ENCODE data around the gene DNAJC11.
"Not testable (repeated sequence)": the region's sequence is repeated elsewhere in the genome, so short reads cannot be mapped to it uniquely, and the experiment has no call there.

Gene DNAJC11

GRCh38 chr1:6638226-6638625 is 63.4 kb downstream of the DNAJC11 start:
- no peak overlapping the region for H4K91ac ChIP-seq (ENCODE audit: low read depth, low read length, poor library complexity)
- H3K14ac ChIP-seq (ENCODE audit: low read length) = no peak overlapping the region
- no CpG with 5 or more reads among the region's 18 CpGs for WGBS, 2 donors (ENCODE audit: extremely low coverage in 2 of 2, insufficient read length in 2 of 2, insufficient replicate concordance in 1 of 2)
- H4K8ac ChIP-seq (ENCODE audit: low read depth, low read length) = no peak overlapping the region
- H3K18ac ChIP-seq (ENCODE audit: low read length) = no peak overlapping the region
- H2AK5ac ChIP-seq (ENCODE audit: low read depth, low read length) = no peak overlapping the region
- H3K27ac ChIP-seq (replicated peaks; ENCODE audit: low read length) = no peak overlapping the region
- H3K4ac ChIP-seq (ENCODE audit: low read length) = no peak overlapping the region
- peaks cover 0 to 2% of the 10 kb centered on the region in 2 donors for H3K9me3 ChIP-seq (replicated peaks in 1 of 2; ENCODE audit: control insufficient read depth in 2 of 2, insufficient read depth in 1 of 2, low read depth in 1 of 2, low read length in 2 of 2)
- H2BK15ac ChIP-seq (ENCODE audit: low read length) = no peak overlapping the region
- no peak overlapping the region for H2BK5ac ChIP-seq (ENCODE audit: low read length)
- H3K9ac ChIP-seq (ENCODE audit: low read depth, low read length, poor library complexity) = no peak overlapping the region
- H3K4me2 ChIP-seq (ENCODE audit: insufficient read depth, low read length, poor library complexity, severe bottlenecking) = no peak overlapping the region
- H3K23ac ChIP-seq (ENCODE audit: low read depth, low read length, poor library complexity) = no peak overlapping the region
- no peak overlapping the region for H2BK12ac ChIP-seq (ENCODE audit: low read length)
- peaks cover 55 to 94% of the 10 kb centered on the region in 2 donors for H3K36me3 ChIP-seq (replicated peaks in 1 of 2; ENCODE audit: control insufficient read depth in 2 of 2, insufficient read depth in 2 of 2, low read length in 2 of 2)
- no peak overlapping the region for H2AFZ ChIP-seq (ENCODE audit: low read length)
- no peak for DNase-seq (ENCODE audit: low spot score)
- no peaks in the 10 kb centered on the region for H3K4me1 ChIP-seq (ENCODE audit: control insufficient read depth in 2 of 2, insufficient read depth in 1 of 2, low read depth in 1 of 2, low read length in 2 of 2)
- H3K27me3 ChIP-seq (ENCODE audit: control insufficient read depth in 3 of 3, insufficient read depth in 3 of 3, low read depth in 1 of 3, low read length in 3 of 3) = no peaks in the 10 kb centered on the region
- H3K79me1 ChIP-seq (ENCODE audit: low read depth, low read length) = peaks cover 4% of the 10 kb centered on the region
- H3K4me3 ChIP-seq (ENCODE audit: low read length in 2 of 2) = no peak overlapping the region
- H2BK120ac ChIP-seq (ENCODE audit: low read depth, low read length) = no peak overlapping the region

- DNase-seq (ENCODE audit: low spot score) = no peak
- Histone ChIP-seq H4K8ac (ENCODE audit: low read depth, low read length) (no peak overlapping the region), H2AFZ (ENCODE audit: low read length) (no peak overlapping the region), H3K4me2 (ENCODE audit: insufficient read depth, low read length, poor library complexity, severe bottlenecking) (no peak overlapping the region), H3K27ac (replicated peaks; ENCODE audit: low read length) (no peak overlapping the region), H3K36me3 (replicated peaks in 1 of 2; ENCODE audit: control insufficient read depth in 2 of 2, insufficient read depth in 2 of 2, low read length in 2 of 2) (peaks cover 57 to 95% of the 10 kb centered on the region in 2 donors), H3K4me3 (ENCODE audit: low read length in 2 of 2) (no peak overlapping the region), H2BK12ac (ENCODE audit: low read length) (no peak overlapping the region), H2BK15ac (ENCODE audit: low read length) (no peak overlapping the region), H2BK5ac (ENCODE audit: low read length) (no peak overlapping the region), H3K9ac (ENCODE audit: low read depth, low read length, poor library complexity) (no peak overlapping the region), H3K27me3 (ENCODE audit: control insufficient read depth in 3 of 3, insufficient read depth in 3 of 3, low read depth in 1 of 3, low read length in 3 of 3) (no peaks in the 10 kb centered on the region), H3K9me3 (replicated peaks in 1 of 2; ENCODE audit: control insufficient read depth in 2 of 2, insufficient read depth in 1 of 2, low read depth in 1 of 2, low read length in 2 of 2) (peaks cover 0 to 2% of the 10 kb centered on the region in 2 donors), H3K4ac (ENCODE audit: low read length) (no peak overlapping the region), H3K4me1 (ENCODE audit: control insufficient read depth in 2 of 2, insufficient read depth in 1 of 2, low read depth in 1 of 2, low read length in 2 of 2) (no peaks in the 10 kb centered on the region), H2BK120ac (ENCODE audit: low read depth, low read length) (no peak overlapping the region), H3K79me1 (ENCODE audit: low read depth, low read length) (peaks cover 6% of the 10 kb centered on the region), H3K18ac (ENCODE audit: low read length) (no peak overlapping the region), H3K14ac (ENCODE audit: low read length) (no peak overlapping the region), H4K91ac (ENCODE audit: low read depth, low read length, poor library complexity) (no peak overlapping the region), H2AK5ac (ENCODE audit: low read depth, low read length) (no peak overlapping the region), H3K23ac (ENCODE audit: low read depth, low read length, poor library complexity) (no peak overlapping the region)
- no CpG with 5 or more reads among the region's 9 CpGs for WGBS, 2 donors (ENCODE audit: extremely low coverage in 2 of 2, insufficient read length in 2 of 2, insufficient replicate concordance in 1 of 2)
Measured at GRCh38 chr1:6637770-6638169, 63.8 kb downstream of the DNAJC11 start.

DNA sequence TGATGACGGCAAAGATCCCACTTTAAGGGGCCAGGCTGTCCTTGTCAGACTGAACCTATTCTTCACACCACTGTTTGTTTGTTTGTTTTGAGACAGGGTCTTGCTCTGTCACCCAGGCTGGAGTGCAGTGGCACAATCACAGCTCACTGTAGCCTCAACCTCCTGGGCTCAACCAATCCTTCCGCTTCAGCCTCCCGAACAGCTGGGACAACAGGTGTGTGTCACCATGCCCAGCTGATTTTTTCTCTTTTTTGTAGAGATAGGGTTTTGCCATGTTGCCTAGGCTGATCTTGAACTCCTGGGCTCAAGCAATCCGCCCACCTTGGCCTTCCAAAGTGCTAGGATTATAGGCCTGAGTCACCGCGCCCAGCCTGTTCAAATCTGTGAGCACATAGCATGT is 64.8 kb downstream of the DNAJC11 start:
- H4K8ac ChIP-seq (ENCODE audit: low read depth, low read length); H3K4me3 ChIP-seq (ENCODE audit: low read length in 2 of 2); H3K23ac ChIP-seq (ENCODE audit: low read depth, low read length, poor library complexity); H4K91ac ChIP-seq (ENCODE audit: low read depth, low read length, poor library complexity); H3K4me2 ChIP-seq (ENCODE audit: insufficient read depth, low read length, poor library complexity, severe bottlenecking); H2BK15ac ChIP-seq (ENCODE audit: low read length); H2AFZ ChIP-seq (ENCODE audit: low read length); H2BK120ac ChIP-seq (ENCODE audit: low read depth, low read length); DNase-seq (ENCODE audit: low spot score); H3K9me3 ChIP-seq (replicated peaks in 1 of 2; ENCODE audit: control insufficient read depth in 2 of 2, insufficient read depth in 1 of 2, low read depth in 1 of 2, low read length in 2 of 2); H3K27ac ChIP-seq (replicated peaks; ENCODE audit: low read length); H3K4me1 ChIP-seq (ENCODE audit: control insufficient read depth in 2 of 2, insufficient read depth in 1 of 2, low read depth in 1 of 2, low read length in 2 of 2); H3K9ac ChIP-seq (ENCODE audit: low read depth, low read length, poor library complexity); H3K79me1 ChIP-seq (ENCODE audit: low read depth, low read length); H3K18ac ChIP-seq (ENCODE audit: low read length); H3K14ac ChIP-seq (ENCODE audit: low read length); H3K27me3 ChIP-seq (ENCODE audit: control insufficient read depth in 3 of 3, insufficient read depth in 3 of 3, low read depth in 1 of 3, low read length in 3 of 3); H2AK5ac ChIP-seq (ENCODE audit: low read depth, low read length); H3K4ac ChIP-seq (ENCODE audit: low read length): not testable (repeated sequence)
- WGBS, 2 donors (ENCODE audit: extremely low coverage in 2 of 2, insufficient read length in 2 of 2, insufficient replicate concordance in 1 of 2) = no CpG with 5 or more reads among the region's 6 CpGs
- Histone ChIP-seq H2BK5ac (ENCODE audit: low read length) (peak overlapping the region; percentile 24), H3K36me3 (replicated peaks in 1 of 2; ENCODE audit: control insufficient read depth in 2 of 2, insufficient read depth in 2 of 2, low read length in 2 of 2) (peaks cover 60 to 96% of the 10 kb centered on the region in 2 donors), H2BK12ac (ENCODE audit: low read length) (peak overlapping the region; percentile 73)

- no CpG with 5 or more reads among the region's 16 CpGs for WGBS, 2 donors (ENCODE audit: extremely low coverage in 2 of 2, insufficient read length in 2 of 2, insufficient replicate concordance in 1 of 2)
- Histone ChIP-seq H3K36me3 (replicated peaks in 1 of 2; ENCODE audit: control insufficient read depth in 2 of 2, insufficient read depth in 2 of 2, low read length in 2 of 2) (peaks cover 59 to 94% of the 10 kb centered on the region in 2 donors), H2BK15ac (ENCODE audit: low read length) (no peak overlapping the region), H2BK12ac (ENCODE audit: low read length) (no peak overlapping the region), H3K14ac (ENCODE audit: low read length) (no peak overlapping the region), H2AK5ac (ENCODE audit: low read depth, low read length) (no peak overlapping the region), H3K4me2 (ENCODE audit: insufficient read depth, low read length, poor library complexity, severe bottlenecking) (no peak overlapping the region), H4K91ac (ENCODE audit: low read depth, low read length, poor library complexity) (no peak overlapping the region), H2BK5ac (ENCODE audit: low read length) (no peak overlapping the region), H3K9ac (ENCODE audit: low read depth, low read length, poor library complexity) (no peak overlapping the region), H3K79me1 (ENCODE audit: low read depth, low read length) (peaks cover 6% of the 10 kb centered on the region), H3K27me3 (ENCODE audit: control insufficient read depth in 3 of 3, insufficient read depth in 3 of 3, low read depth in 1 of 3, low read length in 3 of 3) (no peaks in the 10 kb centered on the region), H3K4ac (ENCODE audit: low read length) (no peak overlapping the region), H2AFZ (ENCODE audit: low read length) (no peak overlapping the region), H3K9me3 (replicated peaks in 1 of 2; ENCODE audit: control insufficient read depth in 2 of 2, insufficient read depth in 1 of 2, low read depth in 1 of 2, low read length in 2 of 2) (peaks cover 0 to 2% of the 10 kb centered on the region in 2 donors), H3K23ac (ENCODE audit: low read depth, low read length, poor library complexity) (no peak overlapping the region), H2BK120ac (ENCODE audit: low read depth, low read length) (no peak overlapping the region), H3K27ac (replicated peaks; ENCODE audit: low read length) (no peak overlapping the region), H4K8ac (ENCODE audit: low read depth, low read length) (no peak overlapping the region), H3K4me1 (ENCODE audit: control insufficient read depth in 2 of 2, insufficient read depth in 1 of 2, low read depth in 1 of 2, low read length in 2 of 2) (no peaks in the 10 kb centered on the region), H3K18ac (ENCODE audit: low read length) (no peak overlapping the region), H3K4me3 (ENCODE audit: low read length in 2 of 2) (no peak overlapping the region)
- DNase-seq (ENCODE audit: low spot score) = no peak
Measured at GRCh38 chr1:6635910-6636760, 65.5 kb downstream of the DNAJC11 start.

Data from neuronal stem cell (in vitro differentiated cells).